HepG2 (cell line): ENCODE results near the gene C12orf42. TPM values are rescaled to one million over a fixed set of nuclear protein-coding genes. Genes with fewer than 3 reads are reported as not detected.

Source experiments
- ATAC-seq: fragments of 200-7000 bp; cut with Tn5 transposase; 3 replicates; pipeline ENCODE4 v1.9.1; 2020; ENCODE audit warnings: mild to moderate bottlenecking, moderate library complexity
- BruUV-seq: library from RNA; stranded (reverse); fragments of 400-500 nt; replicated peaks from 2 replicates; lab custom pipeline; 2021; lab: Mats Ljungman, UMichigan
- CTCF ChIA-PET: fragments of 300-600 bp; formaldehyde crosslinking; extraction: SDS; loops from one replicate; lab custom pipeline; 2021; ENCODE audit warnings: low total read pairs, inconsistent platforms, low intra/inter-chr PET ratio; lab: Yijun Ruan, JAX
- POLR2A ChIA-PET: fragments of 350-600 bp; sonication (Branson Sonifier 250); formaldehyde crosslinking; loops from one replicate; lab custom pipeline; 2020; ENCODE audit warnings: antibody characterized with exemption, inconsistent platforms; lab: Yijun Ruan, JAX
- DNase-seq: peaks from one replicate; pipeline ENCODE4 v3.0.0-alpha.2; 2015; ENCODE audit warnings: low spot score
- FAIRE-seq: peaks from 3 replicates; lab custom pipeline; 2011; peaks lifted over from hg19 to GRCh38; lab: Jason Lieb, UNC
- H2AFZ ChIP-seq: one replicate; pipeline ENCODE4 v1.6.1; 2011; ENCODE audit warnings: low read length, inconsistent platforms
- H3K27ac ChIP-seq: fragments of 300-600 bp; 3 replicates; pipeline ENCODE4 v1.8.0; 2011; ENCODE audit warnings: mixed run types, mild to moderate bottlenecking, mixed read lengths, low read length, inconsistent platforms; ENCODE audit not compliant: insufficient read depth; ENCODE audit errors: extremely low read length
- H3K27me3 ChIP-seq, 2 experiments: fragments of 200-600 bp in 1 of 2; 2 replicates in 1 of 2; 3 replicates in 1 of 2; pipeline versions ENCODE4 v1.6.0 to v1.8.0; 2011; ENCODE audit warnings: low read length in 2 of 2, mild to moderate bottlenecking in 2 of 2, moderate library complexity in 2 of 2, inconsistent platforms in 1 of 2; ENCODE audit not compliant: insufficient read depth in 2 of 2, control insufficient read depth in 1 of 2
- H3K36me3 ChIP-seq, 2 experiments: fragments of 200-600 bp in 1 of 2; replicated peaks in 1 of 2; 2 replicates in 1 of 2; 3 replicates in 1 of 2; pipeline versions ENCODE4 v1.5.1 to v1.8.0; 2011; ENCODE audit warnings: low read length in 2 of 2, inconsistent platforms in 1 of 2; ENCODE audit not compliant: insufficient read depth in 2 of 2, control insufficient read depth in 1 of 2
- H3K4me1 ChIP-seq: 2 replicates; pipeline ENCODE4 v1.5.1; 2012; ENCODE audit warnings: low read length, inconsistent platforms; ENCODE audit not compliant: insufficient read depth
- H3K4me2 ChIP-seq: 2 replicates; pipeline ENCODE4 v1.6.0; 2011; ENCODE audit warnings: low read depth, low read length, inconsistent platforms
- H3K4me3 ChIP-seq, 3 experiments: fragments of 200-600 bp in 1 of 3; sonication (generic), shearing (Covaris generic) in 1 of 3; replicated peaks in 1 of 3; 2 replicates each; pipeline ENCODE4 v1.5.1; 2011 to 2016; ENCODE audit warnings: low read length in 3 of 3, inconsistent platforms in 2 of 3, low read depth in 2 of 3, mild to moderate bottlenecking in 2 of 3, control low read depth in 1 of 3, mixed read lengths in 1 of 3; ENCODE audit not compliant: insufficient read depth in 1 of 3
- H3K79me2 ChIP-seq: one replicate; pipeline ENCODE4 v1.6.1; 2011; ENCODE audit warnings: low read length, inconsistent platforms; ENCODE audit not compliant: insufficient read depth
- H3K9ac ChIP-seq: 2 replicates; pipeline ENCODE4 v1.6.0; 2011; ENCODE audit warnings: mild to moderate bottlenecking, low read depth, low read length, inconsistent platforms; ENCODE audit not compliant: insufficient read depth
- H3K9me3 ChIP-seq: 2 replicates; pipeline ENCODE4 v1.5.1; 2012; ENCODE audit warnings: mild to moderate bottlenecking, low read length
- H4K20me1 ChIP-seq: 2 replicates; pipeline ENCODE4 v1.6.0; 2011; ENCODE audit warnings: inconsistent platforms, mild to moderate bottlenecking, low read length, moderate library complexity; ENCODE audit not compliant: insufficient read depth
- AHR ChIP-seq: IDR thresholded peaks from 2 replicates; pipeline ENCODE4 v1.6.1; 2018; ENCODE audit warnings: missing genetic modification reagents, missing compliant biosample characterization
- ATF5 ChIP-seq: sonication (generic); formaldehyde crosslinking; IDR thresholded peaks from 2 replicates; pipeline ENCODE4 v1.4.0; 2020; ENCODE audit warnings: mild to moderate bottlenecking, low read depth, missing genetic modification reagents
- NR2F2 ChIP-seq: IDR thresholded peaks from 2 replicates; pipeline ENCODE4 v1.6.1; 2012; ENCODE audit warnings: low read depth, inconsistent platforms, borderline replicate concordance
- RFX3 ChIP-seq: IDR thresholded peaks from 2 replicates; pipeline ENCODE4 v1.6.1; 2016; ENCODE audit warnings: missing biosample characterization, missing genetic modification reagents
- SRSF4 ChIP-seq: fragments of 200-400 bp; formaldehyde crosslinking; IDR thresholded peaks from one replicate; pipeline ENCODE4 v1.6.1; 2018; ENCODE audit warnings: mild to moderate bottlenecking, low read depth, low read length, moderate library complexity; ENCODE audit not compliant: poor library complexity, severe bottlenecking
- TFAP4 ChIP-seq: sonication (generic); IDR thresholded peaks from 2 replicates; pipeline ENCODE4 v1.6.1; 2016; ENCODE audit warnings: low read depth, borderline replicate concordance
- ZFP90 ChIP-seq: sonication (generic); formaldehyde crosslinking; IDR thresholded peaks from 2 replicates; pipeline ENCODE4 v1.8.0; 2022; ENCODE audit warnings: missing genetic modification reagents, mild to moderate bottlenecking, inconsistent platforms, borderline replicate concordance
- ZMYM4 ChIP-seq: sonication (generic); formaldehyde crosslinking; IDR thresholded peaks from 2 replicates; pipeline ENCODE4 v1.8.1; 2023; ENCODE audit warnings: mild to moderate bottlenecking, missing genetic modification reagents
- ZNF18 ChIP-seq: sonication (generic); formaldehyde crosslinking; IDR thresholded peaks from 2 replicates; pipeline ENCODE4 v1.8.0; 2022; ENCODE audit warnings: mild to moderate bottlenecking, missing genetic modification reagents; ENCODE audit not compliant: insufficient replicate concordance
- ZNF451 ChIP-seq: sonication (generic); formaldehyde crosslinking; IDR thresholded peaks from 2 replicates; pipeline ENCODE4 v1.5.0; 2020; ENCODE audit warnings: mild to moderate bottlenecking, missing genetic modification reagents
- ZNF496 ChIP-seq: sonication (generic); formaldehyde crosslinking; IDR thresholded peaks from 2 replicates; pipeline ENCODE4 v1.8.1; 2023; ENCODE audit warnings: mild to moderate bottlenecking, moderate library complexity, missing genetic modification reagents; ENCODE audit not compliant: insufficient replicate concordance
- in situ Hi-C: cut with HindIII; loops from 2 replicates; pipeline ENCODE4 v1.10.0; 2017; ENCODE audit warnings: low pct_unique_long_range_greater_than_20kb; ENCODE audit not compliant: extremely low pct_ligation_motif_present
- intact Hi-C: fragments of 100-400 bp; cut with micrococcal nuclease; formaldehyde crosslinking; loops from one replicate; pipeline ENCODE4 v1.10.0; 2022; ENCODE audit not compliant: unreplicated experiment
- polyA plus RNA-seq, 8 experiments: library from polyadenylated mRNA; depleted of rRNA in 3 of 8; stranded (reverse) in 7 of 8; unstranded in 1 of 8; fragments of >200 nt; fragmentation: Illumina TruSeq in 4 of 8; extraction: Trizol in 4 of 8; gene quantifications; 2 replicates each; pipeline versions ENCODE4 v1.2.1 to v1.2.3, GENCODE V29; 2011 to 2016; ENCODE audit warnings: low read depth in 4 of 8, missing spikeins in 1 of 8, mixed read lengths in 1 of 8; ENCODE audit not compliant: insufficient read depth in 1 of 8
- total RNA-seq, 5 experiments: library from RNA; depleted of rRNA; stranded (reverse); fragments of >200 nt; fragmentation: Illumina TruSeq; extraction: Trizol; gene quantifications; 2 replicates each; pipeline ENCODE4 v1.2.3, GENCODE V29; 2016; ENCODE audit warnings: low read depth in 1 of 5
- TF ChIP-seq, protein P1 (sequence below): sonication (generic); formaldehyde crosslinking; IDR thresholded peaks from 2 replicates; pipeline ENCODE4 v1.4.0; 2020; ENCODE audit warnings: mild to moderate bottlenecking, low read depth, missing genetic modification reagents
- TF ChIP-seq, protein P2 (sequence below): sonication (generic); formaldehyde crosslinking; IDR thresholded peaks from 2 replicates; pipeline ENCODE4 v1.8.1; 2023; ENCODE audit warnings: missing genetic modification reagents, mild to moderate bottlenecking, borderline replicate concordance
- TF ChIP-seq, protein P3 (sequence below): sonication (generic); formaldehyde crosslinking; IDR thresholded peaks from 2 replicates; pipeline ENCODE4 v1.8.1; 2023; ENCODE audit warnings: mild to moderate bottlenecking, inconsistent platforms, moderate library complexity, missing genetic modification reagents, borderline replicate concordance
- TF ChIP-seq, protein P4 (sequence below): sonication (generic); formaldehyde crosslinking; IDR thresholded peaks from 2 replicates; pipeline ENCODE4 v1.4.0; 2020; ENCODE audit warnings: mild to moderate bottlenecking, missing genetic modification reagents

Gene C12orf42
- total and polyA plus RNA-seq, 2 of the 13 experiments (the other 11 are each of a cell fraction or from before 2014, with no cell fraction given) = not detected

- in situ Hi-C loops (no loop called here), intact Hi-C loops (no loop called here)
- Histone ChIP-seq H3K79me2 (no peaks in the 10 kb centered on the region), H3K27ac (no peak overlapping the region), H3K4me1 (no peaks in the 10 kb centered on the region), H3K27me3 (no peaks in the 10 kb centered on the region), H4K20me1 (no peaks in the 10 kb centered on the region), H3K4me2 (no peak overlapping the region), H2AFZ (no peak overlapping the region), H3K4me3 (no peak overlapping the region), H3K9me3 (no peaks in the 10 kb centered on the region), H3K9ac (no peak overlapping the region), H3K36me3 (no peaks in the 10 kb centered on the region)
- ATAC-seq = no peak
- FAIRE-seq = no peak
- no TSS peak for BruUV-seq
- no peak for DNase-seq
- TF ChIP-seq AHR (CRISPR knock-in tag) = no peak
- TF ChIP-seq SRSF4 = no peak
- no peak for TF ChIP-seq ZFP90 (CRISPR knock-in tag)
- TF ChIP-seq ZMYM4 (CRISPR knock-in tag) = no peak
- TF ChIP-seq ZNF18 (CRISPR knock-in tag) = no peak
- TF ChIP-seq ZNF451 = no peak
- TF ChIP-seq, protein P1, sequence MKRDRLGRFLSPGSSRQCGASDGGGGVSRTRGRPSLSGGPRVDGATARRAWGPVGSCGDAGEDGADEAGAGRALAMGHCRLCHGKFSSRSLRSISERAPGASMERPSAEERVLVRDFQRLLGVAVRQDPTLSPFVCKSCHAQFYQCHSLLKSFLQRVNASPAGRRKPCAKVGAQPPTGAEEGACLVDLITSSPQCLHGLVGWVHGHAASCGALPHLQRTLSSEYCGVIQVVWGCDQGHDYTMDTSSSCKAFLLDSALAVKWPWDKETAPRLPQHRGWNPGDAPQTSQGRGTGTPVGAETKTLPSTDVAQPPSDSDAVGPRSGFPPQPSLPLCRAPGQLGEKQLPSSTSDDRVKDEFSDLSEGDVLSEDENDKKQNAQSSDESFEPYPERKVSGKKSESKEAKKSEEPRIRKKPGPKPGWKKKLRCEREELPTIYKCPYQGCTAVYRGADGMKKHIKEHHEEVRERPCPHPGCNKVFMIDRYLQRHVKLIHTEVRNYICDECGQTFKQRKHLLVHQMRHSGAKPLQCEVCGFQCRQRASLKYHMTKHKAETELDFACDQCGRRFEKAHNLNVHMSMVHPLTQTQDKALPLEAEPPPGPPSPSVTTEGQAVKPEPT (CRISPR knock-in tag) = no peak
- TF ChIP-seq, protein P2, sequence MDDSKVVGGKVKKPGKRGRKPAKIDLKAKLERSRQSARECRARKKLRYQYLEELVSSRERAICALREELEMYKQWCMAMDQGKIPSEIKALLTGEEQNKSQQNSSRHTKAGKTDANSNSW (CRISPR knock-in tag) = no peak
- TF ChIP-seq, protein P3, sequence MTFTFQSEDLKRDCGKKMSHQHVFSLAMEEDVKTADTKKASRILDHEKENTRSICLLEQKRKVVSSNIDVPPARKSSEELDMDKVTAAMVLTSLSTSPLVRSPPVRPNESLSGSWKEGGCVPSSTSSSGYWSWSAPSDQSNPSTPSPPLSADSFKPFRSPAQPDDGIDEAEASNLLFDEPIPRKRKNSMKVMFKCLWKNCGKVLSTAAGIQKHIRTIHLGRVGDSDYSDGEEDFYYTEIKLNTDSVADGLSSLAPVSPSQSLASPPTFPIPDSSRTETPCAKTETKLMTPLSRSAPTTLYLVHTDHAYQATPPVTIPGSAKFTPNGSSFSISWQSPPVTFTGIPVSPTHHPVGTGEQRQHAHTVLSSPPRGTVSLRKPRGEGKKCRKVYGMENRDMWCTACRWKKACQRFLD (CRISPR knock-in tag) = no peak
- TF ChIP-seq, protein P4, sequence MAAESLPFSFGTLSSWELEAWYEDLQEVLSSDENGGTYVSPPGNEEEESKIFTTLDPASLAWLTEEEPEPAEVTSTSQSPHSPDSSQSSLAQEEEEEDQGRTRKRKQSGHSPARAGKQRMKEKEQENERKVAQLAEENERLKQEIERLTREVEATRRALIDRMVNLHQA (CRISPR knock-in tag) = no peak
- TF ChIP-seq NR2F2 = no peak
- TF ChIP-seq ATF5 = no peak
- no peak for TF ChIP-seq ZNF496 (CRISPR knock-in tag)
- TF ChIP-seq RFX3 (CRISPR knock-in tag) = no peak
- TF ChIP-seq TFAP4 = no peak
- POLR2A ChIA-PET = no interaction called here
- CTCF ChIA-PET = no interaction called here
Measured at GRCh38 chr12:103515341-103515740, 19.6 kb upstream of the C12orf42 start.
